Effector memory CD4-positive, alpha-beta T cell (primary cell): Measurements from ENCODE around the gene RBM12.

Source experiments
- DNase-seq, 3 donors: peaks; one replicate each; pipeline ENCODE4 v3.0.0-alpha.2; 2020
- H3K27ac ChIP-seq: 2 replicates; pipeline ENCODE4 v1.7.0; 2013; ENCODE audit warnings: mild to moderate bottlenecking, low read length, moderate library complexity; ENCODE audit not compliant: insufficient read depth, poor library complexity, severe bottlenecking
- H3K27me3 ChIP-seq: replicated peaks from 2 replicates; pipeline ENCODE4 v1.7.0; 2013; ENCODE audit warnings: mild to moderate bottlenecking, low read length; ENCODE audit not compliant: insufficient read depth, control insufficient read depth, poor library complexity, severe bottlenecking
- H3K36me3 ChIP-seq: 2 replicates; pipeline ENCODE4 v1.7.0; 2013; ENCODE audit warnings: mild to moderate bottlenecking, low read length, moderate library complexity; ENCODE audit not compliant: control insufficient read depth, insufficient read depth
- H3K4me1 ChIP-seq: 2 replicates; pipeline ENCODE4 v1.7.0; 2013; ENCODE audit warnings: low read length, mild to moderate bottlenecking; ENCODE audit not compliant: control insufficient read depth, insufficient read depth, poor library complexity, severe bottlenecking
- H3K4me3 ChIP-seq: 2 replicates; pipeline ENCODE4 v1.7.0; 2013; ENCODE audit warnings: low read length, low read depth, mild to moderate bottlenecking; ENCODE audit not compliant: insufficient read depth, poor library complexity, severe bottlenecking
- H3K9me3 ChIP-seq: 2 replicates; pipeline ENCODE4 v1.7.0; 2013; ENCODE audit warnings: mild to moderate bottlenecking, low read length, moderate library complexity; ENCODE audit not compliant: control insufficient read depth

Gene RBM12

DNA sequence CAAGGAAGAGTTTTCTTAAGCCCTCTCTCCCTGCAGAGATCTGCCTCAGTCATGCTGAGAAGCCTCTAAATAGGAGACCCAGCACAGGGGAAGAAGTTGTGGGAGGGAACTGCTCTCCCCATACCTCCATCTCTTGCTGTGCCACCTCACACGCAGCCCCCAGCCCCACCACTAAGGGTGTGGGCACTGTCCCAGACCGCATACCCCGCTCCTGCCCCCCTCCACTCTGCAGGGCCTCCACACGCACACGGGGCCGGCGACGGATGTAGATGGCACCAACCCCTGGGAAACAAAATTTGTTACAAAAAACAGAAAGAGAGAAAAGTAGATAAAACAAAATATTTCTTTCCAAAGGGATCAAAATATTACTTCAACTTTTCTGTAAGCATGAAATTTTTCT is 10.2 kb upstream of the RBM12 start:
- no peaks in the 10 kb centered on the region for H3K9me3 ChIP-seq
- H3K27ac ChIP-seq: no peak overlapping the region
- H3K4me3 ChIP-seq: no peak overlapping the region
- no peak for DNase-seq
- no peaks in the 10 kb centered on the region for H3K27me3 ChIP-seq
- peaks cover 55% of the 10 kb centered on the region for H3K36me3 ChIP-seq
- H3K4me1 ChIP-seq: no peaks in the 10 kb centered on the region

DNA sequence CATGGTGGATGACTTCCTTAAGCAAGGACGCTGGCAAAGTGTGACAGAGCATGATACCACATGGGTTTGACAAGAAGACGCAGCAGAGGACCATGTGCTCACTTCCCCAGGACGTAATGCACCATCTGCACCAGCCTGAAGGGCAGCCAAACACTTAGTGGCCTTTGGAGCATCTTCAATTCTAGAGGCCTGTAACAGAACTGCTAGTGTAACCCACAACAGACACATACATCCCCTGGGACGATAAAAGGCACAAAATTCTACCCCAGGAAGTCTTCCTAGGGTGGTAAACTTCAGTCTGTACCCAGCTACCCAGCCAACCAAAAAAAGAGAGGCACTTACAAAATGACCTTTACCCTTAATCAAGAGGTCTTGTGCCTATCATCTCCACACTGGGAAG is 9.2 kb upstream of the RBM12 start:
- no peaks in the 10 kb centered on the region for H3K27me3 ChIP-seq
- no peak overlapping the region for H3K4me3 ChIP-seq
- no peaks in the 10 kb centered on the region for H3K4me1 ChIP-seq
- no peaks in the 10 kb centered on the region for H3K9me3 ChIP-seq
- no peak overlapping the region for H3K27ac ChIP-seq
- no peak for DNase-seq
- H3K36me3 ChIP-seq: peaks cover 54% of the 10 kb centered on the region

DNA sequence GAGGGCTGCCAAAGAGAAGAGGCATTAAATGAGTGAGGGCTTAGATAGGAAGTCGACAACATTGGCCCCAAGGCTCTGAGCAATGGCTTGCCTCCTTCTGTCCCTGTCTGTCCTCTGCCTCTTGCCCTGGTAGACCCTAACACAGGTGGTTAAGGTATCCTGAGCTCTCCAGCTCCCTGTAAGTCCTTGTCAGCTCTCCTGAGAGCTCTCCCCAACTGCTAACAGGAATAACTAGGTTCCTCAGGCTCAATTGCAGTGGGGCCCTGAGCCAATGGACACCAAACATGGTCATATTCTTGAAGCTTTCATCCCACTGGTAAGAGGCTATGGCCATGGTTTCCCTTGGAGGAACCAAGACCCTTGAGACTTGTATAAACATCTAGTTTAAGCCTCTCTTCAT is 5.0 kb upstream of the RBM12 start:
- Histone ChIP-seq H3K27me3 (no peaks in the 10 kb centered on the region), H3K4me1 (peaks cover under 1% of the 10 kb centered on the region), H3K27ac (no peak overlapping the region), H3K36me3 (peaks cover 50% of the 10 kb centered on the region), H3K4me3 (no peak overlapping the region), H3K9me3 (no peaks in the 10 kb centered on the region)
- DNase-seq: no peak

- Histone ChIP-seq H3K9me3 (no peaks in the 10 kb centered on the region), H3K4me3 (no peak overlapping the region), H3K36me3 (peaks cover 46% of the 10 kb centered on the region), H3K4me1 (peaks cover 4% of the 10 kb centered on the region), H3K27ac (no peak overlapping the region), H3K27me3 (no peaks in the 10 kb centered on the region)
- no peak for DNase-seq
Measured at GRCh38 chr20:35669221-35669620, 4.5 kb upstream of the RBM12 start.

- Histone ChIP-seq H3K27me3 (no peaks in the 10 kb centered on the region), H3K27ac (no peak overlapping the region), H3K36me3 (peaks cover 22% of the 10 kb centered on the region), H3K4me3 (no peak overlapping the region), H3K4me1 (peaks cover 23% of the 10 kb centered on the region), H3K9me3 (no peaks in the 10 kb centered on the region)
- no peak for DNase-seq
Measured at GRCh38 chr20:35665949-35666288, 1.2 kb upstream of the RBM12 start.

- H3K4me3 ChIP-seq: peak overlapping the region; percentile 65
- peaks cover 35% of the 10 kb centered on the region for H3K4me1 ChIP-seq
- H3K9me3 ChIP-seq: no peaks in the 10 kb centered on the region
- no peaks in the 10 kb centered on the region for H3K27me3 ChIP-seq
- peaks cover 3% of the 10 kb centered on the region for H3K36me3 ChIP-seq
- peak; percentile 49 to 56 (median 55) for DNase-seq
- peak overlapping the region; percentile 97 for H3K27ac ChIP-seq
Measured at GRCh38 chr20:35663516-35664465, 909 bp downstream of the RBM12 start.

GRCh38 chr20:35662551-35662950 is 2.1 kb downstream of the RBM12 start:
- DNase-seq: no peak
- peak overlapping the region; percentile 8 for H3K4me3 ChIP-seq
- H3K27me3 ChIP-seq: no peaks in the 10 kb centered on the region
- H3K9me3 ChIP-seq: no peaks in the 10 kb centered on the region
- H3K36me3 ChIP-seq: no peaks in the 10 kb centered on the region
- peak overlapping the region; percentile 97 for H3K27ac ChIP-seq
- peaks cover 44% of the 10 kb centered on the region for H3K4me1 ChIP-seq

DNA sequence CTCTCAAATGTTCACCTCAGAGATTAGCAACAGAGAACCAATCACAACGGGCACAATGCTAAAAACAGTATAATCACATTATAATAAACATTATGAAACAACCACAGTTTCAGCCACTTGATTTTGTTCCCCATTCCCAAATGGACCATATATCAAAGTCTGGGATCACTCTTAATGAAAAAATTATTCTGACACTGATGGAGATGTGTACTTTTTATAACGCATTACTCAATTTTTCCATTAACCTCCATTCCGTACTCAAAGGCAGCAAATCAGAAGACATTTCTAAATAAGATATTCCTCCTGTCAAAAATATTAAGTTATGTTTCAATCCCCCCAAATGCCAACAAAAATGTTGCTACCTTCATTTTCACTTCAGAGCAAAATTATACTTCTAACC is 2.8 kb downstream of the RBM12 start:
- peak overlapping the region; percentile 97 for H3K27ac ChIP-seq
- DNase-seq: no peak
- peaks cover 49% of the 10 kb centered on the region for H3K4me1 ChIP-seq
- no peaks in the 10 kb centered on the region for H3K9me3 ChIP-seq
- H3K36me3 ChIP-seq: no peaks in the 10 kb centered on the region
- H3K27me3 ChIP-seq: no peaks in the 10 kb centered on the region
- peak overlapping the region; percentile 8 for H3K4me3 ChIP-seq

GRCh38 chr20:35661053-35661452 is 3.6 kb downstream of the RBM12 start:
- Histone ChIP-seq H3K9me3 (no peaks in the 10 kb centered on the region), H3K4me1 (peaks cover 49% of the 10 kb centered on the region), H3K36me3 (no peaks in the 10 kb centered on the region), H3K27ac (peak overlapping the region; percentile 97), H3K4me3 (no peak overlapping the region), H3K27me3 (no peaks in the 10 kb centered on the region)
- no peak for DNase-seq

GRCh38 chr20:35660122-35660937 is 4.4 kb downstream of the RBM12 start:
- no peak overlapping the region for H3K4me3 ChIP-seq
- H3K4me1 ChIP-seq: peaks cover 49% of the 10 kb centered on the region
- DNase-seq: no peak
- peaks cover under 1% of the 10 kb centered on the region for H3K36me3 ChIP-seq
- no peaks in the 10 kb centered on the region for H3K27me3 ChIP-seq
- H3K9me3 ChIP-seq: no peaks in the 10 kb centered on the region
- H3K27ac ChIP-seq: peak overlapping the region; percentile 97
